Subcutaneous abdominal adipose tissue (tissue), 5 donors: ENCODE measurements around the gene STARD3.

Experiments
- H3K27ac ChIP-seq: one replicate; pipeline ENCODE4 v1.7.0; 2013; ENCODE audit warnings: low read depth, mild to moderate bottlenecking, inconsistent platforms, low read length, moderate library complexity
- H3K27me3 ChIP-seq, 5 donors: one replicate each; pipeline ENCODE4 v1.7.0; 2013; ENCODE audit warnings: low read length in 5 of 5, inconsistent platforms in 1 of 5; ENCODE audit not compliant: control insufficient read depth in 5 of 5, insufficient read depth in 4 of 5
- H3K36me3 ChIP-seq, 5 donors: one replicate each; pipeline ENCODE4 v1.7.0; 2013; ENCODE audit warnings: low read length in 5 of 5; ENCODE audit not compliant: control insufficient read depth in 5 of 5, insufficient read depth in 5 of 5
- H3K4me1 ChIP-seq, 5 donors: one replicate each; pipeline ENCODE4 v1.7.0; 2013; ENCODE audit warnings: low read length in 5 of 5, mild to moderate bottlenecking in 3 of 5, moderate library complexity in 1 of 5; ENCODE audit not compliant: control insufficient read depth in 5 of 5, insufficient read depth in 5 of 5
- H3K4me3 ChIP-seq, 5 donors: one replicate each; pipeline ENCODE4 v1.7.0; 2013; ENCODE audit warnings: low read length in 5 of 5, low read depth in 1 of 5
- H3K9ac ChIP-seq, 5 donors: one replicate each; pipeline ENCODE4 v1.7.0; 2013; ENCODE audit warnings: low read length in 5 of 5, mild to moderate bottlenecking in 4 of 5, moderate library complexity in 3 of 5
- H3K9me3 ChIP-seq, 5 donors: one replicate each; pipeline ENCODE4 v1.7.0; 2013; ENCODE audit warnings: low read length in 5 of 5; ENCODE audit not compliant: control insufficient read depth in 5 of 5
- donor health status: healthy.
- donor health status: healthy.
- donor health status: healthy.
- donor health status: healthy.
- donor health status: healthy.

STARD3 gene

GRCh38 chr17:39642291-39643074 lies 5.5 kb downstream of the STARD3 start:
- Histone ChIP-seq H3K4me3 (no peak overlapping the region), H3K9me3 (no peaks in the 10 kb centered on the region), H3K27me3 (no peaks in the 10 kb centered on the region), H3K27ac (no peak overlapping the region), H3K4me1 (peaks cover 16 to 62% (median 54%) of the 10 kb centered on the region in 5 donors), H3K36me3 (peaks cover 0 to 14% (median 4%) of the 10 kb centered on the region in 5 donors), H3K9ac (peak overlapping the region in 1 of 5 donors; percentile 14)

- Histone ChIP-seq H3K9ac (peak overlapping the region in 1 of 5 donors; percentile 26), H3K27ac (no peak overlapping the region)
Measured at GRCh38 chr17:39643271-39643670, 6.3 kb downstream of the STARD3 start.

GRCh38 chr17:39647256-39647655 lies 10.3 kb downstream of the STARD3 start:
- no peaks in the 10 kb centered on the region for H3K9me3 ChIP-seq
- no peaks in the 10 kb centered on the region for H3K27me3 ChIP-seq
- H3K4me1 ChIP-seq, result peaks cover 0 to 14% (median 9%) of the 10 kb centered on the region in 5 donors
- no peak overlapping the region for H3K9ac ChIP-seq
- H3K4me3 ChIP-seq, result no peak overlapping the region
- H3K27ac ChIP-seq, result no peak overlapping the region
- H3K36me3 ChIP-seq, result peaks cover 0 to 15% (median 11%) of the 10 kb centered on the region in 5 donors

More at GRCh38 chr17:39643271-39643670, 6.3 kb downstream of the STARD3 start:
- Histone ChIP-seq H3K9me3 (no peaks in the 10 kb centered on the region), H3K27me3 (no peaks in the 10 kb centered on the region), H3K4me3 (no peak overlapping the region), H3K4me1 (peaks cover 9 to 54% (median 46%) of the 10 kb centered on the region in 5 donors), H3K36me3 (peaks cover 0 to 14% (median 4%) of the 10 kb centered on the region in 5 donors)

GRCh38 chr17:39648616-39649366 lies 11.8 kb downstream of the STARD3 start:
- H3K36me3 ChIP-seq, result peaks cover 0 to 12% (median 9%) of the 10 kb centered on the region in 5 donors
- H3K27ac ChIP-seq, result no peak overlapping the region
- peaks cover 0 to 5% (median 0%) of the 10 kb centered on the region in 5 donors for H3K4me1 ChIP-seq
- H3K9me3 ChIP-seq, result no peaks in the 10 kb centered on the region
- H3K4me3 ChIP-seq, result no peak overlapping the region
- no peaks in the 10 kb centered on the region for H3K27me3 ChIP-seq
- H3K9ac ChIP-seq, result no peak overlapping the region

GRCh38 chr17:39650121-39650579 lies 13.2 kb downstream of the STARD3 start:
- no peak overlapping the region for H3K27ac ChIP-seq
- no peak overlapping the region for H3K4me3 ChIP-seq
- peaks cover 0 to 7% (median 3%) of the 10 kb centered on the region in 5 donors for H3K4me1 ChIP-seq
- no peak overlapping the region for H3K9ac ChIP-seq
- no peaks in the 10 kb centered on the region for H3K27me3 ChIP-seq
- no peaks in the 10 kb centered on the region for H3K9me3 ChIP-seq
- peaks cover 0 to 19% (median 11%) of the 10 kb centered on the region in 5 donors for H3K36me3 ChIP-seq

GRCh38 chr17:39651923-39652586 lies 15.1 kb downstream of the STARD3 start:
- H3K27ac ChIP-seq, result no peak overlapping the region
- peak overlapping the region in 2 of 5 donors; percentile 15 to 30 for H3K9ac ChIP-seq
- H3K36me3 ChIP-seq, result peaks cover 0 to 37% (median 15%) of the 10 kb centered on the region in 5 donors

GRCh38 chr17:39652587-39653315 lies 15.8 kb downstream of the STARD3 start:
- H3K4me1 ChIP-seq, result peaks cover 0 to 8% (median 3%) of the 10 kb centered on the region in 5 donors
- H3K9ac ChIP-seq, result peak overlapping the region in 1 of 5 donors; percentile 15
- no peaks in the 10 kb centered on the region for H3K27me3 ChIP-seq

More at GRCh38 chr17:39651923-39652586, 15.1 kb downstream of the STARD3 start:
- no peak overlapping the region for H3K4me3 ChIP-seq
- no peaks in the 10 kb centered on the region for H3K9me3 ChIP-seq
- H3K27me3 ChIP-seq, result no peaks in the 10 kb centered on the region
- H3K4me1 ChIP-seq, result peaks cover 0 to 7% (median 3%) of the 10 kb centered on the region in 5 donors

GRCh38 chr17:39653316-39653661 lies 16.3 kb downstream of the STARD3 start:
- Histone ChIP-seq H3K9ac (no peak overlapping the region), H3K27me3 (no peaks in the 10 kb centered on the region), H3K4me1 (peaks cover 0 to 13% (median 4%) of the 10 kb centered on the region in 5 donors), H3K27ac (no peak overlapping the region), H3K36me3 (peaks cover 0 to 44% (median 20%) of the 10 kb centered on the region in 5 donors), H3K4me3 (no peak overlapping the region), H3K9me3 (no peaks in the 10 kb centered on the region)

More at GRCh38 chr17:39652587-39653315, 15.8 kb downstream of the STARD3 start:
- Histone ChIP-seq H3K4me3 (no peak overlapping the region), H3K9me3 (no peaks in the 10 kb centered on the region), H3K36me3 (peaks cover 0 to 38% (median 18%) of the 10 kb centered on the region in 5 donors), H3K27ac (no peak overlapping the region)

- Histone ChIP-seq H3K4me3 (no peak overlapping the region), H3K27me3 (no peaks in the 10 kb centered on the region), H3K9ac (no peak overlapping the region), H3K27ac (no peak overlapping the region), H3K4me1 (peaks cover 0 to 18% (median 4%) of the 10 kb centered on the region in 5 donors), H3K36me3 (peaks cover 0 to 49% (median 25%) of the 10 kb centered on the region in 5 donors), H3K9me3 (no peaks in the 10 kb centered on the region)
Measured at GRCh38 chr17:39653662-39654331, 16.9 kb downstream of the STARD3 start.
